Heart right ventricle (tissue), 16 donors: Measurements from ENCODE around the gene DYNLT2. TPM values are rescaled to one million over a fixed set of nuclear protein-coding genes. Genes with fewer than 3 reads are reported as not detected.

Experiments
- ATAC-seq, 8 donors: fragments of 200-7000 bp; cut with Tn5 transposase; one replicate each; pipeline ENCODE4 v1.9.1; 2020; ENCODE audit warnings: mild to moderate bottlenecking in 8 of 8, moderate library complexity in 8 of 8, moderate number of reproducible peaks in 1 of 8
- DNase-seq, 2 donors: peaks; one replicate each; pipeline ENCODE4 v3.0.0-alpha.2; 2020
- H3K27ac ChIP-seq, 10 donors: fragments of 200-600 bp; sonication (generic) in 2 of 10; one replicate each; pipeline versions ENCODE4 v1.5.0 to v1.8.0; 2020 to 2022; ENCODE audit warnings: mild to moderate bottlenecking in 3 of 10
- H3K27me3 ChIP-seq, 7 donors: fragments of 200-600 bp; one replicate each; pipeline ENCODE4 v1.8.0; 2021 to 2022; ENCODE audit warnings: mild to moderate bottlenecking in 2 of 7
- H3K36me3 ChIP-seq, 9 donors: fragments of 200-600 bp; sonication (generic) in 1 of 9; one replicate each; pipeline versions ENCODE4 v1.5.0 to v1.8.0; 2020 to 2022; ENCODE audit warnings: mild to moderate bottlenecking in 2 of 9
- H3K4me1 ChIP-seq, 9 donors: fragments of 200-600 bp; sonication (generic) in 1 of 9; one replicate each; pipeline versions ENCODE4 v1.5.0 to v1.8.0; 2020 to 2022; ENCODE audit warnings: mild to moderate bottlenecking in 4 of 9
- H3K4me3 ChIP-seq, 10 donors: fragments of 200-600 bp; sonication (generic) in 2 of 10; one replicate each; pipeline versions ENCODE4 v1.5.0 to v1.8.0; 2020 to 2022; ENCODE audit warnings: mild to moderate bottlenecking in 7 of 10, moderate library complexity in 2 of 10
- H3K9me3 ChIP-seq, 11 donors: fragments of 200-600 bp in 10 of 11; sonication (generic) in 2 of 11; one replicate each; pipeline versions ENCODE4 v1.5.0 to v1.8.0; 2013 to 2022; ENCODE audit warnings: mild to moderate bottlenecking in 2 of 11, control low read depth in 1 of 11, moderate library complexity in 1 of 11
- CTCF ChIP-seq, 9 donors: fragments of 200-600 bp; sonication (generic) in 2 of 9; IDR thresholded peaks; one replicate each; pipeline versions ENCODE4 v1.5.0 to v1.8.0; 2021 to 2022; ENCODE audit warnings: antibody characterized with exemption in 9 of 9, mild to moderate bottlenecking in 5 of 9, moderate library complexity in 1 of 9
- WGBS, 2 donors: extraction: QIAGEN DNeasy Blood & Tissue Kit; methylation state at CpG; one replicate each; pipeline ENCODE4 v1.1.7; 2013; ENCODE audit warnings: inconsistent platforms in 1 of 2; 5-methylcytosine and 5-hydroxymethylcytosine counted together
- intact Hi-C, 10 donors: fragments of 100-400 bp; cut with DNase I; formaldehyde crosslinking; loops; one replicate each; pipeline versions ENCODE4 v1.11.1 to v1.14.2; 2022
- polyA plus RNA-seq, 2 donors: library from polyadenylated mRNA; stranded (reverse); fragments of 200-250 nt; gene quantifications; one replicate each; pipeline ENCODE4 v1.2.3, GENCODE V29; 2013
- total RNA-seq, 10 donors: library from RNA; stranded (reverse); fragmentation: NEBNext Ultra II Directional in 3 of 10; extraction: Animal tissue kit (Norgen Biotek cat#: 25700) in 3 of 10; gene quantifications; one replicate each; pipeline versions ENCODE4 v1.2.1 to v1.2.4, GENCODE V29; 2021 to 2023
- donor health status: Arrhythmogenic right ventricular cardiomyopathy.
- donor health status: ischemic (EF 13 %, LVEDD 7.1; RV severe dilation, severe dysfunction).
- donor health status: healthy with polysubstance abuse.
- donor health status: DM: no; HTN: yes; CAD: no.
- donor health status: DM: no; HTN: no; CAD: no.
- donor health status: ischemic (EF 25% LVEDD 6.9; RV normal size, moderate dysfunction).
- donor health status: ischemic (EF 25% LVEDD 5.7; RV mildly dilated, moderate dysfunction).
- donor health status: healthy.
- donor health status: DM: yes; HTN: yes; CAD: no.
- donor health status: Ischemic cardiomyopathy.
- donor health status: ischemic (EF 35%, LVEDD 5.7; RV mildly dilated, moderate dysfunction).
- donor health status: nonischemic (EF 11% LVEDD 7.7; RV severe dilation, severe dysfunction).
- donor health status: DM: yes; HTN: yes; CAD: no.
- donor health status: PGD.
- donor health status: ischemic (EF 29% LVEDD 5.4; RV normal size, mild dysfunction).
- donor health status: nonischemic (EF 23%, LVEDD 6.1; RV moderate dilation, normal function).

The DYNLT2 gene
- total and polyA plus RNA-seq, 12 donors: 0.19 to 3.4 (median 0.66) TPM

DNA sequence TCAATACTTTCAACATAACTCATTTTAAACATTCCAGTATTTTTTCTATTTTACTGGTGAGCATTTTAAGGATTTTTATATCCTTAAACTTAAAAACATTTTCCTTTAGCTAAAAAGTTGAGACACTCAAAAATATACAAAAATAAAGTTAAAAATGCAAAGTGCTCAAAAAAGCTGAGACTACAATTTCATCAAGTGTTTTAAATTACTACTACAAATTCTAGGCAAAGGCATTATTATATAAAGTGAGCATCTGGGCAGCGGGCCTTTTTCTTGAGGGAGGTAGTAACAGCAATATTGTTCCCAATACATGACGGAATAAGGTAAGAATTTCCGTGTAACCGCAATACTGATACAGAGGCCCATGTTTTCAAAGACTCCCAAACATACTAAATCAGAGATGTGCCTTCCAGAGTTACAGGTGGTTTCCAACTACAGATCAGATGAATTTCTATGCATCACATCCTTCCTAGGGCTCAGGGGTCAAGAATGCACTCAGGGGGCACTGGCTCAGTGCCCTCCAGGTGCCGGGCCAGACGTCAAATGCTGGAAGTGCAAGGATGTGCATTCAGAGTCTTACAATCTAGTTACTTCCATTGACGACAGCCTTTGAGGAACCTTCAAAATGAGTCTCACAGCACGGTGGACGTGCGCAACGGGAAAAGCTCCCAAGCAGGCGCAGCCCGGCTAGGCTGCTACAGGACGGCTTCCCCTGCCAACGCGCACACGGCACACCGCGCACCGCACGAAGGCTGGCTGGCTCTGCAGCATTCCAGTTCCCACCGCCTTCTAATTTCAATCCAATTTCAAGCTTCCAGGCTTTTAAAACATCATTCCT is 28.8 kb downstream of the DYNLT2 start:
- intact Hi-C loops: loop anchor here in 1 of 10 donors (1.0 kb wide), 1 partner anchor 29 kb away; the partner anchor contains the start of genes DYNLT2 and ERMARD
- no peak for TF ChIP-seq CTCF (IDR thresholded peaks at IDR 0.05)
- ATAC-seq (peak; percentile 55 to 82 (median 75)), DNase-seq (peak; percentile 36 to 39)
- Histone ChIP-seq H3K27me3 (no peaks in the 10 kb centered on the region), H3K27ac (peak overlapping the region; percentile 82 to 97 (median 90)), H3K36me3 (peaks cover 0 to 17% (median 0%) of the 10 kb centered on the region in 9 donors), H3K9me3 (no peaks in the 10 kb centered on the region), H3K4me3 (peak overlapping the region; percentile 50 to 82 (median 71)), H3K4me1 (peaks cover 8 to 34% (median 27%) of the 10 kb centered on the region in 9 donors)
- 2 to 3% methylated on average over 22 of the region's 22 CpGs for WGBS, 2 donors

DNA sequence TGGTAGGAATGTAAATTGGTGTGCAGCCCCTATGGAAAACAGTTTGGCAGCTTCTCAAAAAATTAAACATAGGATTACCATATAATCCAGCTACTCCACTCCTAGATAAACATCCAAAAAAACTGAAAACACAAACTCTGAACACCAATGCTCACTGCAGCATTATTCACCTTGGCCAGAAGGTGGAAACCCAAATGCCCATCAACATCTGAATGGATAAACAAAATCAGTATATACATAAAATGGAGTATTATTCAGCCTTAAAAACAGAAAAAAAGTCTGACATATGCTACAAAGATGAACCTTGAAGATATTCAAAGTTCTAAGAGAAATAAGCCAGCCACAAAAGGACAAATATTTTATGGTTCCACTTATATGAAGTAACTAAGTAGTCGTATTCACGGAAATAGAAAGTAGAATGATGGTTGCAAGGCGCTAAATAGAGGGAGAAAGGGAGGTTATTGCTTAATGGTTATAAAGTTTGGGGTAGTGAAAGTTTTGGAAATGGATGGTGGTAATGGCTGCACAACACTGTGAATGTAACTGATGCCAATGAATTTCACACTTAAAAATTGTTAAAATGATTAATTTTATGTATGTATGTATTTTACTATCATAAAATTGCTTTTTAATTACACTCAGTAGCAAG is 31.0 kb downstream of the DYNLT2 start:
- Histone ChIP-seq H3K36me3 (peaks cover 0 to 40% (median 19%) of the 10 kb centered on the region in 9 donors), H3K4me3 (no peak overlapping the region), H3K27me3 (no peaks in the 10 kb centered on the region), H3K27ac (no peak overlapping the region), H3K9me3 (no peaks in the 10 kb centered on the region), H3K4me1 (peaks cover 8 to 30% (median 26%) of the 10 kb centered on the region in 9 donors)
- no peak for DNase-seq
- ATAC-seq: no peak
- no peak for TF ChIP-seq CTCF (IDR thresholded peaks at IDR 0.05)
- 94 to 98% methylated on average over 3 of the region's 3 CpGs for WGBS, 2 donors
- intact Hi-C loops: no loop called here

GRCh38 chr6:169719117-169719516 is 32.3 kb downstream of the DYNLT2 start:
- ATAC-seq (no peak), DNase-seq (no peak)
- TF ChIP-seq CTCF (IDR thresholded peaks at IDR 0.05): no peak
- Histone ChIP-seq H3K36me3 (peaks cover 0 to 52% (median 23%) of the 10 kb centered on the region in 9 donors), H3K27ac (no peak overlapping the region), H3K4me1 (peaks cover 5 to 26% (median 22%) of the 10 kb centered on the region in 9 donors), H3K27me3 (no peaks in the 10 kb centered on the region), H3K9me3 (no peaks in the 10 kb centered on the region), H3K4me3 (no peak overlapping the region)
- WGBS, 2 donors: 87 to 90% methylated on average over 4 of the region's 4 CpGs
- intact Hi-C loops: no loop called here

DNA sequence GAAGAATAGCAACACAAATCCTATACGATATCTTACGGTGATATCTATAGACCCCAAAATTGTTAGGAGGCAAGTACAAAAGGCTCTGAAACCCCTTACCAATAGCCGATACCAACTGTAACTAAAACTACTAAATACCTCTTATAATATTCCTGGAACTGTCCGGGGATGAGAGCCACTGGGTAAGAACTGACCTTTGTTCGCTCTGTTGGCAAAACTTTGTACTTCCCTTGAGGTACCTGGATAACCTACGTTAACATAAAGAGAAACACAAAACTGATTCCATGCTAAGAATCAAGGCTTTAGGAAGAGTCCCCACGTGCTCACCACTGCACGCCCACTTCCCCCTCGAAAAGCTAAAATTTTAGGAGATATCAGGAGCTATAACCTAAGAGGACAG is 36.8 kb downstream of the DYNLT2 start:
- 95% methylated on average over 9 of the region's 9 CpGs for WGBS, 2 donors
- H3K27ac ChIP-seq: no peak overlapping the region
- H3K36me3 ChIP-seq: peaks cover 0 to 94% (median 38%) of the 10 kb centered on the region in 9 donors
- H3K9me3 ChIP-seq: no peaks in the 10 kb centered on the region
- H3K4me3 ChIP-seq: no peak overlapping the region
- no peaks in the 10 kb centered on the region for H3K27me3 ChIP-seq
- intact Hi-C loops: no loop called here
- DNase-seq (no peak), ATAC-seq (no peak)
- H3K4me1 ChIP-seq: peaks cover 0 to 5% (median 0%) of the 10 kb centered on the region in 9 donors
- no peak for TF ChIP-seq CTCF (IDR thresholded peaks at IDR 0.05)
